NCI-H1092 treated with DMSO at 0.1 percent for 48 hours (cell line): ENCODE results near the gene DNASE1.
"Not testable (repeated sequence)": the region's sequence is repeated elsewhere in the genome, so short reads cannot be mapped to it uniquely, and the experiment has no call there.

Experiments used
- DNase-seq: peaks from one replicate; lab custom pipeline; 2025; lab: John Stamatoyannopoulos, UW

Gene DNASE1

GRCh38 chr16:3654249-3654991, at the start of gene DNASE1:
Gene DNASE1, plus strand, starts transcription at chr16:3654691. Its CDS starts 683 bp downstream, at chr16:3655374.
- DNase-seq = peak; percentile 10

- no peak for DNase-seq
Observed at GRCh38 chr16:3606441-3606840, 48.0 kb upstream of the DNASE1 start.

- DNase-seq = no peak
Observed at GRCh38 chr16:3607161-3607560, 47.3 kb upstream of the DNASE1 start.

- no peak for DNase-seq
Observed at GRCh38 chr16:3607634-3608033, 46.9 kb upstream of the DNASE1 start.

GRCh38 chr16:3608069-3608468, 46.4 kb upstream of the DNASE1 start:
- no peak for DNase-seq

GRCh38 chr16:3608976-3609375, 45.5 kb upstream of the DNASE1 start:
- DNase-seq = not testable (repeated sequence)

GRCh38 chr16:3609895-3610697, 44.4 kb upstream of the DNASE1 start:
- no peak for DNase-seq

GRCh38 chr16:3610698-3611145, 43.8 kb upstream of the DNASE1 start:
- DNase-seq = no peak

- DNase-seq = peak; percentile 89
Observed at GRCh38 chr16:3611146-3611975, 43.1 kb upstream of the DNASE1 start, which contains the start of gene SLX4. Gene SLX4, minus strand, starts transcription at chr16:3611606. Its CDS starts 2,642 bp downstream, at chr16:3608964.

GRCh38 chr16:3612510-3613466, 41.7 kb upstream of the DNASE1 start:
- DNase-seq = no peak

- DNase-seq = no peak
Observed at GRCh38 chr16:3618769-3619141, 35.7 kb upstream of the DNASE1 start.

GRCh38 chr16:3623642-3624041, 30.8 kb upstream of the DNASE1 start:
- no peak for DNase-seq

- no peak for DNase-seq
Observed at GRCh38 chr16:3625331-3625730, 29.2 kb upstream of the DNASE1 start.

- no peak for DNase-seq
Observed at GRCh38 chr16:3625911-3626732, 28.4 kb upstream of the DNASE1 start.

- DNase-seq = no peak
Observed at GRCh38 chr16:3637371-3637923, 17.0 kb upstream of the DNASE1 start.

GRCh38 chr16:3638916-3639644, 15.4 kb upstream of the DNASE1 start:
- DNase-seq = no peak

- no peak for DNase-seq
Observed at GRCh38 chr16:3640207-3640606, 14.3 kb upstream of the DNASE1 start.

GRCh38 chr16:3640632-3641501, 13.6 kb upstream of the DNASE1 start:
- no peak for DNase-seq
